ENCODE data around the gene GPR82.

GRCh38 chrX:41684940-41685339 is 39.0 kb upstream of the GPR82 start:
- TF ChIP-seq ZFP3 (CRISPR knock-in tag; IDR thresholded peaks at IDR 0.05) (no peak), CREB5 (CRISPR knock-in tag; IDR thresholded peaks at IDR 0.05; ENCODE audit: low read depth) (no peak), TCF4 (CRISPR knock-in tag; IDR thresholded peaks at IDR 0.05; ENCODE audit: borderline replicate concordance) (no peak)

Data from SK-N-SH treated with all-trans-retinoic acid at 6 μM for 48 hours (cell line).